ENCODE data around the gene STK11. TPM values are rescaled to one million over a fixed set of nuclear protein-coding genes. Genes with fewer than 3 reads are reported as not detected.
A peak's percentile ranks its signal among the peaks of the same experiment; 100 is the strongest.

Gene STK11
- total and polyA plus RNA-seq, 3 donors from 2014 or later: 194 to 209 (median 197) TPM

DNA sequence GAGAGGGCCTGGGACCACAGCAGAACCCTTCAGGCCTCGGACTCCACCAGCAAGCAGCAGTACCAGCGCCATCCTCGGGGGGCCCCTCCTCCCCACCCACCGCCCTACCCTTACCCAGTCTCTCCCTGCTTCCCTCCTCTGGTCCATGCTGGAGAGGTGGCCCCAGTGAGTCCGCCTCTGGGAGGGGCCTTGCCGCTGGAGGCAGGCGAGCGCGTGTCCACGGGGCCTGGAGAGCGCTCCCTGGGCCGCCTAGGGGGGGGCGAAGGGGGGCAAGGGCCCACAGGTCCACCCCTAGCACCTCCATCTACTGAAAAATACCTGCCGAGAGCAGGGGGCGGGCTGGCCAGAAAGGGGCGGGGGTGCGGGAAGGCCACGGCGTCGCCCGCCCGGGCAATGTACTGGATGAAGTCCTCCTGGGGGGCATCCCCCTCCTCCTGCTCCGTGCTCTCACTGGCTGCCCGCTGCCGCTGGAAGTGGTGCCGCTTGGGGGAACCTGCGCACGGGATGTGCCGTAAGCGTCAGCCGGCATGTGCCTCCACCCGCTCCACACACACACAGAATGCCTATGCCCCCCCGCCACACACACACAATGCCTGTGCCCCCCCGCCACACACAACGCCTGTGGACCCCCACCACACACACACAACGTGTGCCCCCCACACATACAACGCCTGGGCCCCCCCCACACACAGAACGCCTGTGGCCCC is 25.4 kb downstream of the STK11 start:
- 62 to 83% methylated on average over 29 to 38 of the region's 38 CpGs for WGBS, 2 donors
- H3K9me3 ChIP-seq: no peaks in the 10 kb centered on the region
- intact Hi-C loops (cut with DNase I; ENCODE audit: low total_unique reads): no loop called here

DNA sequence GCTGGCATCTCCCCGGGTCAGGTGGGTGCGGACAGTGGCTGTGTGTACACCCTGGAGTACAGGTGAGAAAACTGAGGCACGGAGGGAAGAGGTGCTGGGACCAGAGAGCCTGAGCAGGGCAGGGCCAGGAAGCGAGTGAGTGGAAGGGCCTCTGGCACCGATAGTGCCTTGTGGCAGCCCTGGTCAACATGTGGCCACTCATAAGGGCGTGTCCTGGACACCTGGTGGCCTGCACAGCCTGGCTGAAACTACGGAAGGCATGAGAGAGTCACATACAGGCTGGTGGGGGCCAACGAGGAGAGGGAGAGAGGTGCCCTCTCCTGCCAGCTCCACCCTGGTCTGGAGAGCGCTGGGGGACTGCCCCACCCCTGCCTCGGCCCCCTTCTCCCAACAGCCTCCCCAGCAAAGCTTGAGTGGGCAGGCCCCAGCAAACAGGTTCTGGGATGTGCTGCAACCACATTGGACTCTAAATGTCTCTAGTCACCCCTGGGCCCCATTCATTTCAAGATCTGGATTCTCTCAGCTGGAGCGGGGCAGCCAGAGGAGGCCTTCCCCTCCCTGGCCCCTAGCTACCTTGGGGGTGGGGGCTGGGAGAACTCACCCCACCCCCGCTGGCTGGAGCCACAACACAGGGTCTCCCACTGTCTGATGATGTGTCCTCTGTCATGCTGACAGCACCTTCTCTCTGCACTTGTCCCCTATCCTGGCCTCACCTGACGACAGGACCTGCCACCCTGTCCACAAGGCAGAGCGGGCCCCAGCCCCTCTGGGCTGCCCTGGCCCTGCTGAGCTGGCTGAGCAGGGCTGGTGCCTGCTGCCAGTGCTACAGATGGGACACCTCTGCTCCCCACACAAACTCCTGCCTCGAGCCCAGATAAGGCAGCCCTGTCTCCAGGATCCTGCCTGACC is 26.4 kb downstream of the STK11 start:
- Histone ChIP-seq H3K4me1 (peaks cover 20% of the 10 kb centered on the region), H3K27ac (peak overlapping the region in 1 of 2 donors; percentile 39), H3K27me3 (no peaks in the 10 kb centered on the region), H3K4me3 (no peak overlapping the region), H3K9me3 (no peaks in the 10 kb centered on the region), H3K36me3 (ENCODE audit: low read depth, missing control alignments) (no peaks in the 10 kb centered on the region)
- DNase-seq: no peak
- 79 to 89% methylated on average over 5 to 15 of the region's 15 CpGs for WGBS, 2 donors
- intact Hi-C loops (cut with DNase I; ENCODE audit: low total_unique reads): no loop called here
- no peak for TF ChIP-seq POLR2A (IDR thresholded peaks at IDR 0.05)
- TF ChIP-seq, protein P1, sequence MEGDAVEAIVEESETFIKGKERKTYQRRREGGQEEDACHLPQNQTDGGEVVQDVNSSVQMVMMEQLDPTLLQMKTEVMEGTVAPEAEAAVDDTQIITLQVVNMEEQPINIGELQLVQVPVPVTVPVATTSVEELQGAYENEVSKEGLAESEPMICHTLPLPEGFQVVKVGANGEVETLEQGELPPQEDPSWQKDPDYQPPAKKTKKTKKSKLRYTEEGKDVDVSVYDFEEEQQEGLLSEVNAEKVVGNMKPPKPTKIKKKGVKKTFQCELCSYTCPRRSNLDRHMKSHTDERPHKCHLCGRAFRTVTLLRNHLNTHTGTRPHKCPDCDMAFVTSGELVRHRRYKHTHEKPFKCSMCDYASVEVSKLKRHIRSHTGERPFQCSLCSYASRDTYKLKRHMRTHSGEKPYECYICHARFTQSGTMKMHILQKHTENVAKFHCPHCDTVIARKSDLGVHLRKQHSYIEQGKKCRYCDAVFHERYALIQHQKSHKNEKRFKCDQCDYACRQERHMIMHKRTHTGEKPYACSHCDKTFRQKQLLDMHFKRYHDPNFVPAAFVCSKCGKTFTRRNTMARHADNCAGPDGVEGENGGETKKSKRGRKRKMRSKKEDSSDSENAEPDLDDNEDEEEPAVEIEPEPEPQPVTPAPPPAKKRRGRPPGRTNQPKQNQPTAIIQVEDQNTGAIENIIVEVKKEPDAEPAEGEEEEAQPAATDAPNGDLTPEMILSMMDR (IDR thresholded peaks at IDR 0.05): no peak

More for the DNA sequence above, 25.4 kb downstream of the STK11 start:
- Histone ChIP-seq H3K4me1 (peaks cover 18% of the 10 kb centered on the region), H3K36me3 (ENCODE audit: low read depth, missing control alignments) (no peaks in the 10 kb centered on the region), H3K27ac (no peak overlapping the region), H3K4me3 (no peak overlapping the region), H3K27me3 (no peaks in the 10 kb centered on the region)
- TF ChIP-seq POLR2A (IDR thresholded peaks at IDR 0.05): no peak
- TF ChIP-seq, protein P1 (IDR thresholded peaks at IDR 0.05): no peak
- no peak for DNase-seq

DNA sequence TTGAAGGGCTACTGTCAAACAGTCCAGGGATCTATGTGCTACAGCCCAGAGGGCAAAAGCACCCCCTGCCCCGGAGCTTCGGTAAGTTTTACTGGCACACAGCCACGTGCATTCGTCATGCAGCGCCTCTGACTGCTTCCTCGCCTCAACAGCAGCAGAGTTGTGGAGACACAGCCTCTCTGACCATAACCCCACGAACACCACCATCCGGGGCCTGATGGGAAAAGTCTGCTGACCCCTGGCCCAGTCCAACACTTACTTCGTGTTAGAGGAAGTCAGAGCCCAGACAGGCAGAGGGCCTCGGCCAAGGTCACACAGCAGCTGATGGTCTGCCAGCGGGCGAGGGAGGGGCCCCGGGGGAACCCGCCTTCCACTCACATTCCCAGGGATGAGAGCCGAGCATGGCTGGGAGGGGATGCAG is 27.1 kb downstream of the STK11 start:
- Histone ChIP-seq H3K9me3 (no peaks in the 10 kb centered on the region), H3K4me1 (peaks cover 24% of the 10 kb centered on the region), H3K27me3 (no peaks in the 10 kb centered on the region), H3K27ac (peak overlapping the region in 1 of 2 donors; percentile 39), H3K4me3 (no peak overlapping the region), H3K36me3 (ENCODE audit: low read depth, missing control alignments) (no peaks in the 10 kb centered on the region)
- DNase-seq: peak; percentile 77
- WGBS, 2 donors: 24 to 55% methylated on average over 4 to 15 of the region's 15 CpGs
- intact Hi-C loops (cut with DNase I; ENCODE audit: low total_unique reads): no loop called here
- no peak for TF ChIP-seq POLR2A (IDR thresholded peaks at IDR 0.05)
- TF ChIP-seq, protein P1 (IDR thresholded peaks at IDR 0.05): no peak

DNA sequence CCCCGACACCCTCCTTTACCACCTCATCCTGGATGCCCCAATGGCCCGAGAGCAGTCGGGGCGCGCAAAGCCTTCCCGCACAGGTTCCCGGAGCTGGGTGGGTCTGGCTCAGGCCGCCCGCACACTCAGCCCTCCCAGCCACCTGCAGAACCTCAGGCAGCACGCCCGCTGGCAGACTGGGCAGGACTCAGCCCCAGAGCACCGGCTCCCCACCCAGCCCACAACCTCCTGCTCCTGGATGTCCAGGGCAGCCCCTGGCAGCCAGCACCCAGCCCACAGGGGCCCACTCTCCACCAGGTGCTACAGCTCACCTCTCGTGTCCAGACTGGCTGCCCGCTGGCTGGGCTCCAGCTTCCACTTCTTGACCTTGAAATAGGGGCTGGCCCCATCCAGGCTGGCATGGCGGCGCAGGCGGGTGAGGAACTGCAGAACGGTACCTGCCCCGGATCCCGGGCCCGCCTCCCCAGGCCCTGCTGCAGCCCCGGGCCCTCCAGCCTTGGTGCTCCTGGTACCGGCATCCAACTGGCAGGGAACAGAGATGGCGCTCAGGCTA is 27.6 kb downstream of the STK11 start:
- intact Hi-C loops (cut with DNase I; ENCODE audit: low total_unique reads): no loop called here
- WGBS, 2 donors: 49 to 62% methylated on average over 3 to 24 of the region's 24 CpGs
- TF ChIP-seq POLR2A (IDR thresholded peaks at IDR 0.05): no peak
- TF ChIP-seq, protein P1 (IDR thresholded peaks at IDR 0.05): no peak

More for the DNA sequence above, 27.6 kb downstream of the STK11 start:
- no peaks in the 10 kb centered on the region for H3K36me3 ChIP-seq (ENCODE audit: low read depth, missing control alignments)
- H3K4me1 ChIP-seq: peaks cover 27% of the 10 kb centered on the region
- H3K27ac ChIP-seq: no peak overlapping the region
- H3K9me3 ChIP-seq: no peaks in the 10 kb centered on the region
- DNase-seq: no peak
- H3K4me3 ChIP-seq: no peak overlapping the region
- no peaks in the 10 kb centered on the region for H3K27me3 ChIP-seq

Data from testis (tissue), 3 donors.